GM19193 (cell line): Measurements from ENCODE around the gene GRIP2.

Source experiments
- POLR2A ChIP-seq: IDR thresholded peaks from 4 replicates; pipeline ENCODE4 v1.6.1; 2011; ENCODE audit not compliant: insufficient read depth, insufficient read length; ENCODE audit errors: extremely low read depth

Gene GRIP2

DNA sequence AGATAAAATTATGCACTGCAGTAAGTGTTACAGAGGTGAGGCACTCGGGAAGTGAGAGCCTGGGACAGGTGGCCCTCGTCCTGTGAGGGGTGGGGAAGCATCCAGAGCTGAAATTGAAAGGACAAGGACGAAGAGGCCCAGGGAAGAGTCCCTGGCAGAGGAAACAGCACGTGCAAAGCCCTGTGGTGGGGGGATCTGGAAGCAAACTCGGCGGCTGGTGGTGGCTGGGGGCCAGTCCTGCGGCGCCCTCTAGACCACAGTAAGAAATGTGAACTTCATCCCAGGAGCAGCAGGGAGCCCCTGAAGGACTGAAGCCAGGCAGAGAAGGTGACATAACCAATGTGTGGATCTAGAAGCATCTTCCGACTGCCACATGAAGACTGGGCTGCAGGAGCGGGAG, 42.8 kb downstream of the GRIP2 start:
- no peak for TF ChIP-seq POLR2A

DNA sequence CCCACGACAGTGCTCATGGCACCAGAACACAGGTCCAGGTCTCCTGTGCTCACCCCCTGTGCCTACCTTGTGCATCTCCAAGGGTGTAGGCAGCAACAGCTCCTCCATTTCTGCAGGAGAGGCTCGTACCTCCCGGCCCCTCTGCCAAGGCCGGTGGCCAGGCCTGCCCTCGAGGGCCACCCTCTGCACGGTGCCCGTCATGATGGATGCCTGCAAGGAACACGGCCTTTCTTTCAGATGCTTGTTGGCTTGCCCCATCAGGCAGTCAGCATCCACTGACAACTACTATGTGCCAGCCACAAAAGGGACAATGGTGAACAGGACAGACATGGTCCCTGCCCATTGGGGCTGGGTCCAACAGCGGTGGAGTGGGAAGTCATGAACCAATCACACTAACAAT, 43.8 kb downstream of the GRIP2 start:
- no peak for TF ChIP-seq POLR2A

DNA sequence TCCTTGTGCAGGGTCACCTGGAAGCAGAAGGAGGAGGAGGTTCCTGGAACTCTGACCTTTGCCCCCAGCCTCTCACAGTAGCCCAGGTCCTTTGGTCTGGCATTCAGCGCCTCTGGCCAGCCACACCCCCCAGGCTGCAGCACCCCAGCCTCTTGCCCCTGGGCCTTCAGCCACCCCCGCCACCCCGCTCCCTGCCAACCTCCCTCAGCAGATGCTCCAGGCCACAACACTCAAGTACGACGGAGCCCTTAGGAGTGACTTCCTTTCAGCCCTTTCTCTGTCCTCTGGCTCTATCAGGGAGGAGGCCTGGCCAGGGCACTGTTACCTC, 45.2 kb downstream of the GRIP2 start:
- no peak for TF ChIP-seq POLR2A

DNA sequence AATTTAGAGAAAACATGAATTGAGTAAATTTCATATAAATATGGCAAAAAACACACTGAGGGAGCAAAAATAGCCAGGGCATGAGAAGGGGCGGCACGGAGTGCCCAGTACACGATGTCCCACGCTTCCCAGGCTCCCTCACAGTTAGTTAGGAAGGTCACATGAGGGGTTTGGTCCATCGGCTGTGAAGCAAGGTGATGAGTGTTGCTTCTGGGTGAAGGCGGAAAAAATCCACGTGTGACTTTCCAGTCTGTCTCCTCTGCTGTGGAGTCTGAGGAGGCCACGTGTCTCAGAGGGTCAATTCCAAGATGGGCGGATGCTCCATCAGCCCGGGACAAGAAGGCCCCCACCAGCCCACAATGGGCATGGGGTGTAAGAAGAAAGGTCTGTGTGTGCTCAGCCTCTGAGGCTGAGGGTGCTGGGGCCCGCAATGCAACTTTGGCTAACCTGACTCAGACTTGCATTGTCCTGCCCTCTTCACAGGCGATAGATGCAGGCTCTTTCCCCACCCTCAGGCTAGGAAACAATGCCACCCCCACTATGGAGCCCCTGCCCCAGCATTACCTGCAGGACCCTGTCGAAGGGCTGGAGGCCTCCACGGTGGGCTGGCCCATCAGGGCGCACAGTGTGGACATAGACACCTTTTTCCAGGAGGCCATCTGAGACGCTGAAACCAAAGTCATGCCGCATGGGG, 45.7 kb downstream of the GRIP2 start:
- no peak for TF ChIP-seq POLR2A

DNA sequence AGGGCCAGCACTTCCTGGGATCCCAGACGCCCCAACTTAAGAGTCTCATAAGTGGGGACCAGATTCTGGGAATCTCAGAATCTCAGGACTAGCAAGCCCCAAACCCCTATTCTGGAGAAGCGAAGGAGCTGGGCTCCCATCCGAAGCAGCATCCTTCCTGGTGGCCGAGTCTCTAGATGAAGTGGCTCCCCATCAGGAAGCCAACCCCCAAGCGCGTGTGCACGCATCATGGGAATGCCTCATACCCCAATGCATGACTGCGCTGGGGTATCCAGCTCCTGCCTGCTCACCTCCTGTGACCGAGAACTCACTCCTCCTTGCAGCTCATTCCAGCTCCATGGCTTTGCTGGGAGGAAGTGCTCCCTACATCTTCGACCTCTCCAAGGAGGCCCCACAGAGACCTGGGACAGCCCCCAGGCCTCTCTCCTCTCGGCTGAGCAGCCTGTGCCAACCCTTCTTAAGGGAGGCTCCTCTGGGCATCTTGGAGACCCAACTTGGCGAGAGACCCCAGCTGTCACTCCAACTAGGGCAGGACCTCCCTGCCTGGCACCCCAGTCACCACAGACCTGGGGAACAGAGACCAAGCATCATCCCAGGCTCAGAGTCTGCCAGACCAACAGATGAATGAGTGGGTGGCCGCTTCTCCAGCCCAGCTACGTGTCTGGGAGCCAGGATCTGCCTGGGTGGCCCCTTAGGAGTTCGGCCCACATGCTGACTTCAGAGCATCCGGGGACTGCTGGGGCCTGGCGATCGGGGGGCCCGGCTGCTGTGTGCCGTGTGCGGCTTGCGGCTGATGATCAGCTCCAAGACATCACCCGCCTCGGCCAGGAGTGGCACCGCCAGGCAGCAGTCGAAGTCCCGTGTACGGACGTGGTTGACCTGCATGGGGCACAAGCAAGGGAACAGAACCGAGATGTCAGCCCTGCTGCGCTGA, 46.9 kb downstream of the GRIP2 start:
- TF ChIP-seq POLR2A: no peak

DNA sequence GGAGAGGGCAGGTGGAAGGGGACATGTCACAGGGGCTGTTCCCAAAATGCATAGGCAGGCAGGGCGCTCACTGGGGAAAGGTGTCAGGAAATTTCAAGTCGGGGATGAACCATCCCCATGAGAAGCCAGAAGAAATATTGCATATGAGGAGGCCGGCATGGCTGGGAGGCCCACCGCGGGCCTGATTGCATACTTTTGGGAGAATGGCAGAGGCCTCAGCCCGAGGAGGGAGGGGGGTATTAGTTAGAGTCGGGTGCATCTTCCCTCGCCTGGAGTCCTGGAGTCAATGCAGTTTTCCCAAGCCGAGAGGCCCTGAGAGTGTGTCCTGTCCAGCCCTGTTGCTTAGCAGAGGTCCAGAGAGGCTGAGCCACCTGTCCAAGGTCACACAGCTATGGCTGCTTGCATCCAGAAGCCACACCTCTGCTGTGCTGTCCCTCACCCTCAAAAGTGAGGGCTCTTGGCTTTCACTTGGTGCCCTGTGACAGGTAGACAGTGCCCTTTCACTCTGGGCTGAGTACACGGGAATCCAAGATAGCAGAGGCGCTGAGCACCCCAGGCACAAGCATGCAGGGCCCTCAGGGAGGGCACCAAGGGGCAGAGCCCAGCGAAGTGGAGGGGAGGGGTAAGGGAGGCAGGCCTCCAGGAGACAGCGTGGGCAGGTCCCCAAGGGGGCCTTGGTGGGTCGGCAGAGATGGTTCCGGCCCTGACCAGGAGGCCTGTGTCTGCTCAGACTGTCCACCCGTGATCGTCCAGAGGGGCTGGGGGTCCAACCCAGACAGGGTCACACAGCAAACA, 48.5 kb downstream of the GRIP2 start:
- TF ChIP-seq POLR2A: no peak

DNA sequence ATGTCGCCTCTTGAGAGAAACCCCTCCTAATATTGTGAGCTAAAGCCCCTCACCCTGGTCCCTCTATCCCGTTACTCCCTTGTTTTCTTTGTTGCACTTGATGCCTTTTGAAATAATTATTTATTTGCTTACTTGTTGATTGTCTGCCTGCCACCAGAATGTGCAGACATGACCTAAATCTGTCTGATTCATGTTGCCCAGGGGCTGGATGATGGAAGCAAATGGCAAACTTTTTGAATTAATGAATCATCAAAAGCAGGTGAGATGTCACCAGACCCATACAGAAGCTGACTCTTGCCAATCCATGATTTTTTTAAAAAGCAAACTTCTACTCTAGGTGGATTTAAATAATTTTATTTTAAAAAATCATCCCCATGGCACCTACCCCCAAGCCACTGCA, 49.3 kb downstream of the GRIP2 start:
- TF ChIP-seq POLR2A: no peak

DNA sequence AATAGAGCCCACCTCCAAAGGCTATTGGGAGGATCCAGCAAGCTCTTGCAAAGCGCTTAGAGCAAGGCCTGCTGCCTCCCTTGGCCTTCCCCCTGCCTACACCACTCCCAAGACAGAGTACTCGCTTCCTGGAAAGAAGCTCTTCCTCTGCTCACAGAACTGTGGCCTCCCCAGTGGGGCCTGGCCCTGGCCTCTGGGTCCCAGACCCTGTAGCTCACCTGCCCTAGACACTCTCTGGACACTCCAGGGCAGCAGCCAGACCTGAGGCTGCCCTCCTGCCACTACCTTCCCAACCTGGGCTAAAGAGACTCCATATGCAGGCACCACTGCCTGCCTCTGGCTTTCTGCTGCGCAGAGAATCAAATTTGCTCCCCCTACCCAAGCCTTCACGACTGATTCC, 49.9 kb downstream of the GRIP2 start:
- no peak for TF ChIP-seq POLR2A

DNA sequence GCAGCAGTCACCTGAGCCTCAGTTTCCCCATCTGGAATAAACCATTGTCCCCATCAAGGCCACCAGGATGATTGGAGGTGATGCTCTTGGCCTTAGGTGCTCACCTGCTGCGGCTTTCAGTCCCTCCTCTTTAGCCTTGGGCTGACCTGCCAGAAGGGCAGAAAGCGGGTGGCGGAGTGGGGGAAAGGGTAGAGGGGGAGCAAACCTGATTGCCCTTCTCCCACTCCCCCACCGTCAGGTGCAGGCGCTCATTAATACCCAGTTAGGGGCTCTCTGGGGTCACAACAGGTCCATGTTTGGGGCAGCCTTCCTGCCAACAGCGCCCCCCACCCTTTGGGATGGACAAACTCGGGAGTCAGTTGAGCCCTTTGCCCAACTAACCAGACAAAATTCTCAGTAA, 50.5 kb downstream of the GRIP2 start:
- no peak for TF ChIP-seq POLR2A

DNA sequence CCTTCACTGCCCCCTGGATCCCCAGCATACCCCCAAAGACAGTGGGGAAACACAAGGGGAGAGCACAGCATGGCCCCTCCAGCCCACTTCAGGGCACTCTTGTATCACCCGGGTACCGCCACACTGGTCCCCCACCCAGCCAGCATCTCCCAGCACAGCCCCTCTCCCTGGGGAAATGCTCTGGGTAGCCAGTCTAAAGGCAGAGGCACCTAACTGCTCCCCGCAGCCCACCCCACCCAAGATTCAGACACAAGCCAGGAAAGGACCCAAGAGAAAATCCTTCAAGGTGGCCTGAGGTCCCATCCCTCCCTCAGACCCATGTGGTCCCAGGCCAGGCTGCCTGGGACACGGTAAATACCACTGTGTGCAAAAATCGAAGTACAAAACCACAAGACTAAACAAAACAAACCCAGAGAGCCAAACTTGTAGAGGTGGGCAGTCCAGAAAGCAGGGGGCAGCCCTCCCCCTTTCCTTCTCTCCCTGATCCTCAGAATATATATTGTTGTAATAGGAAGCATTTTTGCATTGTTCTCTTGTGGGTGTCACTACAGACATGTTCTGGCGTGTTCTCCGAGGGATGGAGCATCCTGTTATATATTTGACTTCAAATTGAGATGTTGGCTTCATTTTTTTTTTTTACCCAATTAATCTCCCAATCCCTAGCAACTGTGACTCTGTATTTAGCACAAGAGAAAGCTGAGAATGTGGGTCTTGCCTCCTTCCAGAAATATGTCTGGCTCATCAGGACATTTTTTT, 51.7 kb downstream of the GRIP2 start:
- TF ChIP-seq POLR2A: no peak

DNA sequence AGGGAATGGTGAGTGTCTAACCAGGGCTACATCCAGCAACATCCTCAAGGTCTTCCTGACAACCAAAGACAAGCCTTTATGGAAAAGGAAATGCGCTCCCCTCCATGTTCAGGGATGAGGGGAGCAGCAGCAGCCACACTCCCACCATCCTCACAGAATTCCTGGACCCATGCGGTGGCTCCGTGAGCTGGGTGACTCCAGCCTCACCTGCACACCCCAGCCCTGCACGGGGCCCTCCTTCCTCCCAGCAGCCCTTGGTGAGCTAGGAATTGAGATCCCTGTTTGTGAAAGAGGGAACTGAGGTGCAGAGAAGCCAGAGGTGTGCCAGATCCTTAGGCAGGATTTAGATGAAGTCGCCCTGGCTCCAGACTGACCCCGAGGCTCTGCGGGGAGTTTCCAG, 52.3 kb downstream of the GRIP2 start:
- no peak for TF ChIP-seq POLR2A

DNA sequence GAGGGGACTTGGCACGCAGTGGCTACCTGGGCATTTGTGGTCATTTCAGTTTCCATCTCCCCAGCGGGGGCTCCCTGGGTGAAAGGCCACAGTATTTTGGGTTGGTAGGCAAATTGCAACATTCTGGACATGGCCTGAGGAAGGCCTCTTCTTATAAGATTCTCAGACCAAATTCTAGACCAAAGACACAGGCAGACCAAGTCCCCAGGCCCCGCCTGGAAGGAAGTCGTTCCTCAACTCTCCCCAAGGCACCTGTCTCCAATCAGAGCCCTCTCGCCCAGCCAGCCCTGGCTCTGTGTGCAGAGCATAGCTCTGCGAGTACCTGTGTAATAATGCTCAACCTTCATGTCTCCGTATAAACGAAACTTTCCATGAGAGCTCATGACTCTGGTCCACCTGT, 53.1 kb downstream of the GRIP2 start:
- TF ChIP-seq POLR2A: no peak

DNA sequence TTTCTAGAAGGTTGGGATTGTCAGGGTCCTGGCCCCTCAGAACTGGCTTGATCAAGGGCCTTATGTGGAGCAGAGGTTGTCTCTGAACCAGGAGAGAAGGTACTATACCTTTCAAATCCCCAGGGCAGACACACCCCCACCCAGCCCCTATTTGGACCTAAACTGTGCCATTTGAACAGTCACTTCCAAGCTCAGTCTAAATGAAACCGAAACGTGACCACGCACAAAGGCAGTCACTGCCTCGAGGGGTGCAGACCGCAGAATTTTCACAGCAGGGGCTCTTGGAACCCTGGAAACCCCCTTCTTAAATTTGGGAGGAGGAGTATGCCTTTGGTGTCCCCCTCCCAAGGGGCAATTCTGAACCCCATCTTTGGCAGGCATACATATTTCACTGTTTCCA, 53.7 kb downstream of the GRIP2 start:
- TF ChIP-seq POLR2A: no peak

DNA sequence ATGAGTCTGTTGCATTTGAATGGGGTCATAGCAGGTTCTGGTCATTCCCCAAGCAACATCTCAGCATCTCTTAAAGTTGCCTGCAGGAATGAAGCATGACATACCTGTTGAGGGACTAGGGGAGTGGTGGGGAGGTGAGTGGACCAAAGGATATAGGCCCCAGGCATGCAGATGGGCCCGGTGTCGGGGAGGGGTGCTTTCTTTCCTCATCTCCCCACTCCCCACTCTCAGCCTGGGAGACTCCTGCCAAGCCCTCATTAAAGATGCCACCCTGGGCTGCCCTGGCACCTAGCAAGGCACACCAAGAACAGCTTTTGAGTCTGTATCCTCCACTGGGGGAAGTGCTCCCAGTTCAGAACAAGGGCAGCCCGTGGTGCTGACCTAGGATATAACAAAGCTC, 54.2 kb downstream of the GRIP2 start:
- no peak for TF ChIP-seq POLR2A

DNA sequence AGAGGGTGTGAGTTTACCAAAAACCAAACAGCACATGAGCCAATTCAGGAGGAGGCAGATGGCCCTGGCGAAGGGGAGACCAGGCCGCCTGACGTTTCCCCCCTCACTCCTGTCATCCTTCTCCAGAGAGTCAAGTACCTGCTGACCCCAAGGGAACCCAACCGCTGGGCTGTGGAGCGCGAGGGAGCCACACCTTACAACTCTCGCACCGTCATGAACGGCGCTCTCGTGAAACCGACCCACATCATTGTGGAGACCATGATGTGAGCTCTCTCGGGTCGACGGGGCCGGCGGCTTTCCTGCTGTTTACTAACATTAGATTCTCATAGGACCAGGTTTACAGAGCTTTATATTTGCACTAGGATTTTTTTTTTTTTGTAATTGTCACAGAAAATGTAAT, 55.4 kb downstream of the GRIP2 start:
- no peak for TF ChIP-seq POLR2A

DNA sequence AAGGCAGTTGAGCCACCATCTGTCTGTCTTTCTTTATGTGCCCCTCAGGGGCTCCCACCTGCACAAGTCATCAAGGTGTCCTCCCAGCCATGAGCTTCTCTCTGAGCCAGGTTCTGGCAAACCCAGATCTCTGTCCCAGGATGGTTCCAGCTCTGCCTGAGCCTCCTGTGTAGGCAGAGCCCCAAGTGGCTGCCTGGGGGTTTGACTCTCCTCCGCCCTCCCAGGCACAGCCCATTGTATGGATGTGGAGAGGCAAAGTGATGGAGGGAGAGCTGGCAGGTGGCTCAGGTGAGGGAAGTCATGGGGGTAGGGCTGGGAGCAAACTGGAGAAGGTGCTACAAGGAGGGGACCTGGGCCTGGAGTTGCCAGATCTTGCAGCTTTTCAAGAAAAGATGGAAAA, 56.9 kb downstream of the GRIP2 start:
- no peak for TF ChIP-seq POLR2A

DNA sequence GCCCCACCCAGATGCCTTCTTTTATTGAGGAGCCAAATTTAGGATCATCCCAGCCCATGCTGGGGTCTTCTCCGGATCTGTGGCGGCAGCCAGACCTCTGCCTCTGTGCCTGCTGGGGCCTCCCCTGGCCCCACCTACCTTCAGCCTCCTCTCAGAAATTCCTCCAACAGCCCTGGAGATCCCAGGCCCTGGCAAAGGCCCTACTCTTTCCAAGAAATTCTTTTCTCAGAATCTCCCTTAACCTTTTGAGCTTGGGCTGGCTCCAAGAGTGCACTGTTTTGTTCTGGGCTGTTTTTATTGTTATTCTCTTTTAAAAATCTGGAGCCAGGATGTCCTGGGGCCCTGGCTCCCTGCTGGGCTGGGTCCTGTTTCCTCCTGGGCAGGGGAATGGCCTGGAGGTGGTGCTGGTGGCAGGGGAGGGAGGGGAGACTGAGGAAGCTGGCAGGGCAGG, 57.8 kb downstream of the GRIP2 start:
- no peak for TF ChIP-seq POLR2A
